Measurements from ENCODE around the gene CMSS1.

DNA sequence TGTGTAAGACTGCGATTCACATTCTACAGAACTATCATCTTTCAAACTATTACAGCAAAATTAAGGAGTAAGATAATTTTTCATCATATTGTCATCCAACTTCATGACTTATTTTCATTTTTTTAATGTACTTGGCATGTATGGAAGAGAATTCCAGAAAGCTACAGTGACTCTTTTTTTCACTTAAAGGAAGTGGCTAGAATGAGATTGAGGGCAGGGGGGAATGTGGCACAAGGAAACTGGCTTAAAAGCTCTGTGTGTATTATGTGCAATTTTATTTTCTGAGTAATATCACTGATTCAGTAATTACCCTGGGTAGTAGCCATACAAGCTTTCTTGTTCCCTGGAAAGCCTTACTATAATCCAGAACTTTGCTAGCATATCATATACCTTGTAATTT, 202.1 kb downstream of the CMSS1 start:
- TF ChIP-seq, protein P1, sequence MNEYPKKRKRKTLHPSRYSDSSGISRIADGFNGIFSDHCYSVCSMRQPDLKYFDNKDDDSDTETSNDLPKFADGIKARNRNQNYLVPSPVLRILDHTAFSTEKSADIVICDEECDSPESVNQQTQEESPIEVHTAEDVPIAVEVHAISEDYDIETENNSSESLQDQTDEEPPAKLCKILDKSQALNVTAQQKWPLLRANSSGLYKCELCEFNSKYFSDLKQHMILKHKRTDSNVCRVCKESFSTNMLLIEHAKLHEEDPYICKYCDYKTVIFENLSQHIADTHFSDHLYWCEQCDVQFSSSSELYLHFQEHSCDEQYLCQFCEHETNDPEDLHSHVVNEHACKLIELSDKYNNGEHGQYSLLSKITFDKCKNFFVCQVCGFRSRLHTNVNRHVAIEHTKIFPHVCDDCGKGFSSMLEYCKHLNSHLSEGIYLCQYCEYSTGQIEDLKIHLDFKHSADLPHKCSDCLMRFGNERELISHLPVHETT (CRISPR knock-in tag; conservative IDR thresholded peaks at IDR 0.05), result no peak
- TF ChIP-seq, protein P2, sequence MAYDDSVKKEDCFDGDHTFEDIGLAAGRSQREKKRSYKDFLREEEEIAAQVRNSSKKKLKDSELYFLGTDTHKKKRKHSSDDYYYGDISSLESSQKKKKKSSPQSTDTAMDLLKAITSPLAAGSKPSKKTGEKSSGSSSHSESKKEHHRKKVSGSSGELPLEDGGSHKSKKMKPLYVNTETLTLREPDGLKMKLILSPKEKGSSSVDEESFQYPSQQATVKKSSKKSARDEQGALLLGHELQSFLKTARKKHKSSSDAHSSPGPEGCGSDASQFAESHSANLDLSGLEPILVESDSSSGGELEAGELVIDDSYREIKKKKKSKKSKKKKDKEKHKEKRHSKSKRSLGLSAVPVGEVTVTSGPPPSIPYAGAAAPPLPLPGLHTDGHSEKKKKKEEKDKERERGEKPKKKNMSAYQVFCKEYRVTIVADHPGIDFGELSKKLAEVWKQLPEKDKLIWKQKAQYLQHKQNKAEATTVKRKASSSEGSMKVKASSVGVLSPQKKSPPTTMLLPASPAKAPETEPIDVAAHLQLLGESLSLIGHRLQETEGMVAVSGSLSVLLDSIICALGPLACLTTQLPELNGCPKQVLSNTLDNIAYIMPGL (CRISPR knock-in tag; IDR thresholded peaks at IDR 0.05; ENCODE audit: borderline replicate concordance in 1 of 2, low read depth in 1 of 2), result no peak
- TF ChIP-seq TCF7 (IDR thresholded peaks at IDR 0.05; ENCODE audit: low read depth) (no peak), TRIM24 (CRISPR knock-in tag; IDR thresholded peaks at IDR 0.05) (no peak), BRCA1 (CRISPR knock-in tag; IDR thresholded peaks at IDR 0.05) (no peak), PCBP1 (IDR thresholded peaks at IDR 0.05; ENCODE audit: borderline replicate concordance, low read depth, low read length) (no peak), NRL (CRISPR knock-in tag; IDR thresholded peaks at IDR 0.05; ENCODE audit: borderline replicate concordance) (no peak)

Data from HepG2 (cell line).